HG02759 (cell line): ENCODE data around the gene PDIK1L.

Source experiments
- ATAC-seq: cut with Tn5 transposase; IDR thresholded peaks from one replicate; pipeline ENCODE4 v1.9.1; 2021; ENCODE audit warnings: mild to moderate bottlenecking, moderate library complexity; ENCODE audit not compliant: unreplicated experiment

Gene PDIK1L

DNA sequence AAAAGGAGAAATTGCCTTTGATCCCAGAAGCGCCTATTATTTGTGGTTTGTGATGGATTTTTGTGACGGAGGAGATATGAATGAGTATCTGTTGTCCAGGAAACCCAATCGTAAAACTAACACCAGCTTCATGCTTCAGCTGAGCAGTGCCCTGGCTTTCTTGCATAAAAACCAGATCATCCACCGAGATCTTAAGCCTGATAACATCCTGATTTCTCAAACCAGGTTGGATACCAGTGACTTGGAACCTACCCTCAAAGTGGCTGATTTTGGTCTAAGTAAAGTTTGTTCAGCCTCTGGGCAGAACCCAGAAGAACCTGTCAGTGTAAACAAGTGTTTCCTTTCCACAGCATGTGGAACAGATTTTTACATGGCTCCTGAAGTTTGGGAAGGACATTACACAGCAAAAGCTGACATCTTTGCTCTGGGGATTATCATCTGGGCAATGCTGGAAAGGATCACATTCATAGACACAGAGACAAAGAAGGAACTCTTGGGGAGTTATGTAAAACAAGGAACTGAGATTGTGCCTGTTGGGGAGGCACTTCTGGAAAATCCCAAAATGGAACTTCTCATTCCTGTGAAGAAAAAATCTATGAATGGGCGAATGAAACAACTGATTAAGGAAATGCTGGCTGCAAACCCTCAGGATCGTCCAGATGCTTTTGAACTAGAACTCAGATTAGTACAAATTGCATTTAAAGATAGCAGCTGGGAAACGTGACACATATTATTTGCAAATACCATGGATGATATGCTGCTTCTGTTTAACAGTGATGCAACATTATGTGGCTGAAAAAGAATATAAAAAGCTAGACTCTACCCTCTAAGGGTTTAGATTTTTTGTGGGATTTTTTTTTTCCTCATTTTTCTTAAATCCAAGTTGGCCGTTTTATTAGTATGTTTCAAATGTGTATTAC is 10.5 kb downstream of the PDIK1L start:
- no peak for ATAC-seq

DNA sequence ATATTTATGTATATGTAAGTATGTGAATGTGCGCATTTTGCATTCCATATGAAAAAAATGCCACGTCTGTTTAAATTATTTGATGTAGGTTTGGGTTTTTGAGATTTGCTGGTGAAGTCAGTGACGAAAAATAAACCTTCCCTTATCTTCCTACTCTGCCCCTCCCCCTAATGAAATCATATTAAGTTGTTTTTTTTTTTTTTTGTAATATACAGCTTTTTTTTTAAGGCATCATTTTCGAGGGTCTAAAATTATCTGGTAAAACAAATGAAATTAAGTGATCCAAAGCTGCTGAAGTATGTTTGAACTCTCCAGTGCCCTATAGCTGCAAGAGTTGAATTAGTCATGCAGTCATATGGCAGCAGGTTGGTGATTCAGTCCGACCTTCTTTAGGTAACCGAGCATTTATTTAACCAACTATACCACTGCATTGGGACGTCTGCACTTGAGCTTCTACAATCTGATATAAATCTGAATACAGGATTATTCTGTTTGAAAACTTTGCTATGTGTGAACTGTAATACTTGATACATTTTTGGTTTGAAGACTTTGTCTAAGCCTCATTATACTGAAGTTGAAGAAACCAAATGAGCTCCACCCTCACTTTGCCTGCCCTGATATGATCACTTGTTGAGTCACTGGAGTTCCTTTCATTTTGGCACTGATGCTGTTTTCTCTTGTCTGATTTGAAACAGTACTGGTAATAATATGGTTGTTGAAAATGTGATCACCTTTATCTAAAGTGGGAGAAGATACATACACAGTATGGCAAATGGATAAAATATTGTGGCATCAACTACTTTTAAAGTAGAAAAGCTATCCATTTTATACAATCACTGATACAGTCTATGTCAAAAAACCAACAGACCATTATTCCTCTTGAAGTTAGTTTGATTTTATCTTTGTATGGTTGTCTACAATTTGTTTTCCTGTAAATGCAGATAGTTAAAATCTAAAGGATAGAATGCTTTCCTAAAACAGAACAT is 11.7 kb downstream of the PDIK1L start:
- ATAC-seq = no peak

DNA sequence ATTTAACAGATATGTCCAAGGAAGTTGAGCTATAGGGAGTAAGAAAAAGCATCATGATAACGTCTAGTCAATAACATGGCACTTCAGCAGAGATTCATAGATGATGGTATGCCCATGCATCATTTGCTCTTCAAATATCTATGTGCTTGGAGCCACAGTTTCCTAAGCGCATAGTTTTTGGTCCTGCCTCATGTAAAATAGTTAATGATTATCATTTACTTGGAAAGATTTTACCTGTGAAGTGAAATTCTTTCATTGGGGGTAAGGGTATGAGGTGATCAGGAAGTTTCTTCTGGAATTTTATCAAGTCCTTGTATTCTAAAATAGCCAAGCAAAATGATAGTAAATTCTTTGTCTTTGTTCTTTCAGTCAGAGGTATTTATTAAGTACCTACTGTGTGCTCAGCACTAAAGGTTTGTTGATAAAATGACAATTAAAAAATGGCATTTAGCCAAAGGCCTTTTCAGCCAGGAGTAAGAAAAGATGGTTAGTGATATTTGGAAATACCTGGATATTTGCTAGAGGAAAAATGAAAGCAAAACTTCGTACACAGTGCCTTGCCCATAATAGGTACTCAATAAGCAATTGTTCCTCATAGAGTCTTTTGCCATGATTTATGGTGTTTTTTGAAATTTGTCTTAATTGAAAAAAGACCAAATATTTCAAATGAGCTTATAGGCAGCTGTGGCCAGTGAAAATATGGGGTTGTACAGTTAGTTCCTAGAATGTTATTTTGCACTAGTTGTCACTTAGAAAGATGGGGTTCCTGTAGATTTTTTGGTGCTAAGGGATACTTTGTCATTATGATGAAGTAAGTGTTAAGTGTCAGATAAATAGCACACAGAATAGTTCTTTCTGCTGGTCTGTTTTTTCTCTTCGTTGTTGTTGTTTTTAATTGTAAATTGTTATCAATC is 13.1 kb downstream of the PDIK1L start:
- ATAC-seq = no peak

DNA sequence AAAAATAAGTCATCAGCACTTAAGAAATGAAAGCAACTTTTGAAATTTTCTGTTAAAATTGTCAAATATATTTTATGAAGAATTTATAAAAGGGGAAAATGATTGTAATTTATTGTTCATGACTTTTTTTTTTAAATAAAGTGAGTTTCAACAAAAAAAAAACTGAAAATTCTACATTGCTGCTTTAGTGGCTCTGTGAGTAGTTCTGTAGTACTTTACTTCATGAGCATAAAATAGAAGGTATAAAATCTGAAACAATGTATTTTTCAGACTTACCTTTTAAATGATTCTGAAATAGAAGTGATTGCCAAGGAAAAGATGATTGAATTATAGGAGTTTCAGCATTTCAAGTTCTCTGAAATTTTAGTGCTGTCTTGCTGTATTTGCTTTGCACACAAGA is 13.8 kb downstream of the PDIK1L start:
- no peak for ATAC-seq

DNA sequence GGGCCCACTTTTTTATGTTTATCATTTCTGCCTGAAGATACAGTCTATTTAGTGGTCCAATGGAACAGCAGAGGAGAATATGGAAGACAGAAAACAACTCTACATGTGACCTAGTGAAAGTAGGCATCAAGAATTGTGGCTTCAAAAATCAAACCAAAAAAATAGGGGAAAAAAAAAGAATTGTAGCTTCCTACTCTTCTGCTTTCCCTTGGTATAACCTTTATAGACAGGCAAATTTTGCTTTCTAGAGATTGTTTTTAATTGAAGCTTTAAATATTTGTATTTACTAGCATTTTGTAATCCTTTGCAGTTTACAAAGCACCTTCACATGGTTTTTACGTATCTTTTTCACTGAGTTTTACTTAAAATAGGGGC is 14.3 kb downstream of the PDIK1L start:
- ATAC-seq = no peak

DNA sequence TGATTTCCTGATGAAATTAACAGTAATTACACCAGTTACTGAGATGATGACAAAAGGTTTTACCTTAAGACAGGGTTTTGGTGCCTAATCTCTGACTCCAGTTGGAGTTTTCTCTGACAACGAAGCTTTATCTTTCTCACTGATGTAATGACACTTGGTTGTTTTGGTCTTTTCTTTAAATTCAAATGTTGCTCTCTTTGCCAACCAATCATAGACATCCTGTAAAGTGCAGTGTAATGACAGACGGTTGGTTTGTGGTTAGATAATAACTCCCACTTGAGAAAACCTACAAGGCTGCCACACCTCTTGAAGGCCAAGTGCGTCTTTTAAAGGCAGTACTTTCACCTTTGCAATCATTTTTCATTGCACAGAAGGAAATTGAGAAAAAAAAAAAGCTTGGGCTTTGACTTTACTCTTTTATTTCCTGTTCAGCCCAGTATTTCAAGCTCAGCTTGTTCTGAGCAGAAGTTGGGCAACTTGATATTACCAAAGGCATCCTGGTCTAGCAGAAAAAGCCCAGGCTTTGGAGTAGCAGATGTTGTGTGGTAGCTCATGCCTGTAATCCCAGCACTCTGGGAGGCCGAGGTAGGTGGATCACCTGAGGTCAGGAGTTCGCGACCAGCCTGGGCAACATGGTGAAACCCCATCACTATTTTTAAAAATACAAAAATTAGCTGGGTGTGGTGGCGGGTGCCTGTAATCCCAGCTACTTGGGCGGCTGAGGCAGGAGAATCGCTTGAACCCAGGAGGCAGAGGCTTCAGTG is 14.9 kb downstream of the PDIK1L start:
- peak; percentile 55 for ATAC-seq

DNA sequence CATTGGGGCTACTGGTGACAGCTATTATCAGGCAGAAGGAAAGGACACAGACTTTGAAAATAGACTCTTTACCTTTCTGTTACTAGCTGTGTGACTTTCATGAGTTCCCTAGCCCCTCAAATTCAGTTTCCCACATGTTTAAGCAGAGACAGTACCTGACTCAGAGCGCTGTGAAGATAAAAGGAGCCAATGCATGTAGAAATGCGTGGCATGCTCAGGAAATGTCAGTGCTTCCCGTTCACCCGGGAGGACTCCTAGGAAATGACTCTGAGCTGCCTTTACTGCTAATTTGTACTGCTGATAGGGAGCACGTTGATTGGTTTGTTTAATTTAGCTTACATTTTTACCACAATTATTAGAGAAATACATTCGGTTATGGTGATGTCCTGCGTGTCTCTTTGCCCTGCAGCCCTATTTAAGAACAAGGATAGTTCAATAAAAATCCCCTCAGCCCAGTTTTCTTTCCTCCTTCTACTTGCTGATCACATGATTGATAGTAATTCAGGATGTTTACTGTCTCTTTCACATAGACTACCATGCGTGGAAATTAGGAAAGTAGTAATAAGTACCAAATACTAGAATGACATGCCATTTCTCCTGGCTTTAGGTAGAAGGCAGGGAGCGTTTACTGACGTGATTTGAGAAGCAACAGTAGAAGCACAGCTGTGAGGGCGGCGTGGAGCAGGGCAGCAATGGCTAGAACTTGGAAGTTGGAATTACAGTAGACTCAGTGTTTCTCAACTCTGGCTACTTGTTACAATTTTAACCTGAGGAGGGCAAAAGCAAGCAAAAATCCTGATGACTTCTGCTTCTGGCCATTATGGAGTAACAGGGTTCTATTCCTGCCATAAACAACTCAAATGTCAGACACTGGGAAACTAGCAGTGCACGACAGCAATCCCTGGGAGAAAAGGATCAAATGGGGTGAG is 15.9 kb downstream of the PDIK1L start:
- ATAC-seq = no peak

DNA sequence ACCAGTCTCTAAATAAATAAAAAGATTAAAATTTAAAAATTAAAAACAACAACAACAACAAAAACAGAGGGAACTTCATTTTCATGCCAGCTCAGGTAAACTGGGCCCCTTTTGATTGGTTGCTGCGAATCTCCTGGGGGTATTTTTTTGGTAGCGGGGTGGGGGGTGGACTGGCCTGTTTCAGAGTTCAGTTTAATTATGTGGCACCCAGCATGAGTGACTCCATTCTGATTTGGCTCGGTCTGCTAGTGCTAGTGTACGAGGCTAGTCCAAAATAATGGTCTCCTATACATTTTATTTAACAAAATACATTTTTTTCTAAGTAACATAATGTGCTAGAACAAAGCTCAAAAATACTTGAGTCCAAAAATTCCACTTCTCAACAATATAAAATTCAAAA is 18.2 kb downstream of the PDIK1L start:
- no peak for ATAC-seq

DNA sequence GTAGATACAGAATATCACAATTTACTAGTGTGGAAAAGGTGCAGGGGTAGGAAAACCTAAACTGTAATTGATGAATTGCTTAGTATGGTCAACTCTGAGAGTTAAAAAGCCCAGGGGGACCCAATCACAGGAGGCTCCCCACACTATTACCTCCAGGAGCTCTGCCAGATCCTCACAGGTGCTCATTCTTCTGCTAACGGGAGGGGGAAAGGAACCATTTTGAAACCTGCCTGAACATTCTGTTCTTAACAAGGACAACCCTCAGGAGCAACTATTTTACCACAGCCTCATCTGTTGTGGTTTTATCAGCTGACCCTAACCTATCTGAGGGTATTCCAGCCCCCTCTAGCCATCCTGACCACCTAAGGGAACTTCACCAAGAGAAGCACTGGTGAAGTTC is 19.1 kb downstream of the PDIK1L start:
- no peak for ATAC-seq

DNA sequence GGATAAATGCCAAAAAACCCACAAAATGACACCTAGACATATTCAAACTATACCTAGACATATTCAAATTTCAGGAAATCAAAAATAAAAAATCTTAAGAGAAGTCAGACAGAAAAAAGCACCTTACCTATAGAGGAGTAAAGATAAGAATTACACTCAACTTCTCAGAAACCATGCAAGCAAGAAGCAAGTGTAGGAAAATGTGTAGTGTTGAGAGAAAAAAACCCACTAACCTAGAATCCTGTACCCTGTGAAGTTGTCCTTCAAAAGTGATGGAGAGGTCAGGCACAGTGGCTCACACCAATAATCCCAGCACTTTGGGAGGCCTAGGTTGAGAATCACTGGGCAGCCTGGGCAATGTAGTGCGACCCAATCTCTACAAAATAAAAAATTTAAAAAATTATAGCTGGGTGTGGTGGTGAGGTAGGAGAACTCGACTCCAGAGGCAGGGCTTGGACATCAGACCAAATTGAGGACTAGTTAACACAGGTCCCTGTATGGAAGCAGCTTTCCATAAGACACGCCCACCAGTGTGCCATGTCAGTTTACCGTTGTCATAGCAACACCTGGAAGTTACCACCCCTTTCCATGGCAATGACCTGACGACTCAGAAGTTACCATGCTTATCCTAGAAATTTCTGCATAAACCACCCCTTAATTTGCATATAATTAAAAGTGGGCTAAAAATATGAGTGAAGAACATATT is 20.7 kb downstream of the PDIK1L start:
- no peak for ATAC-seq

DNA sequence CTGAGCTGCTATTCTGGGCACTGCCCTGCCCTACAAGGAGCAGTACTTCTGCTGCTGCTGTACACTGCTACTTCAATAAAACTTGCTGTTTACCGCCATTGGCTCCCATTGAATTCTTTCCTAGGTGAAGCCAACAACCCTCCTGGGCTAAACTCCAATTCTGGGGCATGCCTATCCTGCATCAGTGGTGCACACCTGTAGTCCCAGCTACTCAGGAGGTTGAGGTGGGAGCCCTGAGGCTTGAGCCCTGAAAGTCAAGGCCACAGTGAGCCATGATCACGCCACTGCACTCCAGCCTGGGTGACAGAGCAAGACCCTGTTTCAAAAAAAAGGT is 21.2 kb downstream of the PDIK1L start:
- ATAC-seq = no peak

DNA sequence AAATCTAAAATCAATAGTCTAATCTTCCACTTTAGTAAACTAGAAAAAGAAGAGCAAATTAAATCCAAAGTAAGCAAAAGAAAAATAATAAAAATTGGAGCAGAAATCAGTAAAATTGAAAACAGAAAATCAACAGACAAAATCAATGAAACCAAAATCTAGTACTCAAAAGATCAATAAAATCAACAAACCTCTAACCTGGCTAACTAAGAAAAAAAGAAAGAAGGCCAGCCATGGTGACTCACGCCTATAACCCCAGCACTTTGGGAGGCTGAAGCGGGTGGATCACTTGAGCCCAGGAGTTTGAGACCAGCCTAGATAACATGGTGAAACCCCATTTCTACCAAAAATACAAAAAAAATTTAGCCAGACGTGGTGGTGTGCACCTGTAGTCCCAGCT is 22.8 kb downstream of the PDIK1L start:
- ATAC-seq = no peak

DNA sequence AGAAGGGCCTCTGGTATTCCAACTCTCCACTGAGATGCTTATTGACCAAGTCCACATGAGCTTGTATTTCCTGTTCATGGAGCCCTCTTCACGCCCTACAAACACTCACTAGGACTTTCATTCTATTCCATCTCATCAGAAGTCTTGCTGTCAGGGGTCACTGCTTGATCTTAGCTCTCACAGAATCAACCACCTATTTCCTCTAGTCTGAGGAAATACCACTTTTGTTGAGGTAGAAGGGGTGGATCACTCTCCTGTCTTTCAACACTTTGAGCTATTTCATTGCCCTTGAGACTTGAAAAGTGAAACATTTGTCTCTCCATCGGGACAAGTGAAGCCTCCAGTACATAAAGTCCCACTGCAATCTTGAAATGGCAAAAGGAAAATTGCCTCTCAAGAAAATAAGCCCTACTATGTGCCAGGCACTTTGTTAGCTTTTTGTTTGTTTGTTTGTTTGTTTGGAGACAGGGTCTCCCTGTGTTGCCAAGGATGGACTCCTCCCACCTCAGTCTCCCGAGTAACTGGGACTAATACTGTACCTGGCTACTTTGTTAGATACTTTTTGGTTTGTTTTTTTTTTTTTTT is 27.4 kb downstream of the PDIK1L start:
- no peak for ATAC-seq

DNA sequence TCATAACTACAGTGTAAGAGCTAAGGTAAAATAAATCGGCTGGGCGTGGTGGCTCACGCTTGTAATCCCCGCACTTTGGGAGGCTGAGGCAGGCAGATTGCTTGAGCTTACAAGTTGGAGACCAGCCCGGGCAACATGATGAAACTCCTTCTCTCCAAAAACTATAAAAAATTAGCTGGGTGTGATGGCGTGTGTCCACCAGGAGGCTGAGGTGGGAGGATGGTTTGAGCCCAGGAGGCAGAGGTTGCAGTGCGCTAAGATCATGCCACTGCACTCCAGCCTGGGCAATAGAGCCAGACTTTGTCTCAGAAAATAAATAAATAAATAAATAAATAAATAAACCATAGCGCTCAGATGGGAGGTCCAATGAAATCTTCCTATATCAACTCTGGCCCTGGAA is 30.5 kb downstream of the PDIK1L start:
- ATAC-seq = no peak

DNA sequence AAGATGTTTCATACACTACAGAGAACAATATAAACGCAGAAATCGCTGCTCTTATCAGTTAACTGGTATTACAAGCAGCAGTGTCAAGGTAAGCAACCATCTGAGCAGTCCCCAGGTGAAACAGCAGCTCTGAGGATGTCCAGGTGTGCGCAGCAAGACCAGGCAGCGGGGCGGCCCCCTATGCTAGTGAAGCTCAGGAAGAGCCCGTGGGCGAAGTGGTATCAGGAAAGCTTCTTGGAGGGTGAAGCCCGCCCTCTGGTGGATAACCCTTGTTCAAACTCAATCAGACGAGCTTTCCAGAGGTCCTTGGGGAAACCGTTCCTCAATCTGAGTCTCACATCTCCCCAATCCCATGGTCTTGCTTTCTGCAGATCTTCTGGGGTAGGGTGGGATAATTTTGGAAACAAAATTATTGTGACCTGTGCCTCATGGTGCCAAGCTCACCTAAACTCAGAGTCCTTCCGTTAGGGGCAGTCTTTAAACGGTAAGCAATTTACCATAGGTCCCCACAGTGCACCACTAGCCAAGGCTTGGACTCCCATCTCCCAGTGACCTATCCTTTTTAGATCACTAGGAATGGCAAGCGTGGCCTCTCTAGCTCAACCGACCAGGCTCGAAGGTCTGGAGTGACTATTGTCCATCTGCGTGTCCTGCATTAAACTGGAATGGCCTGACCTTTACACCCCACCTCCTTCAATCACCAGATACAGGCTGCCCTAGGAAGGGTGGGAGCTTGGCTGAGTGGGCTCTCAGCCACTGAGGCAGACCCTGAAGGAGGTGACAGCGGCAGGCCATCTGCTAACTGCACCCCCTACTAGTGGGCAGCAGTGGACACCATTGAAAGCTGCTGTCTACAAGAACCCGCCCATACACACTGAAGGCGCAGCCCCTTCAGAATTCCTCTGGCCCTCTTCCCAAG is 33.7 kb downstream of the PDIK1L start:
- no peak for ATAC-seq

DNA sequence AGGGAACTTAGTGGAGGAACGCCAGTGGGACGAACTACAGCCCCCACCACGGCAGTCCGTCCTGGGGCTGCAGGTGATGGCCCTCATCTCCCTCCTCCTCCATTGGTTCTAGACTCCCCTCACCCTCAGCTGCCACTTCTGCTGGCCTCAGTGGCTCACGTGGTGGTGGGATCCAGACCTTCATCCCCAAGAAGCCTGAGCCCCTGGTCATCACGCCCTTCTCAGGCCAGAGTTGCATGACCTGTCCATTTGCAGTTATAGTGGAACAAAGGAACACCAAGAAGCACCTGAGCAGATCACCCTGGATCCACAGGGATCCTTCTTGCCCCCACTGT is 34.3 kb downstream of the PDIK1L start:
- ATAC-seq = no peak

DNA sequence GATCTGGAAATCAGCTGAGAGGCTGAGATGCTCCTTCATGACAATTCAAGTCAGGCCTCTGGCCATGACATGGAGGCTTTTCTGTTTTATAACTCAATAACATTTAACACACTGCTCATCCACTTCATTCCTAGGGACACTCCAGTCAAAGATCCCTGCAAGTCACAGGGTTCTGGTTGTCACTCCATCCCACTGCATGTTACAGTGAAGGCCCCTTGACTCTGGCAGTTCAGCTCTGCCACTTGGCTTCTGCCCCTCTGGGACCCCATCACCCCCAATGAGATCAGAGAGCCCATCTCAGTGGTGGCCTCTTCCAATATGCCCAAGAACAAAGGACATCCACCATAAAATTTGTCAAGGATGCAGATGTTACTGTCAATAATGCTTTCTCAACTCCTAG is 37.3 kb downstream of the PDIK1L start:
- no peak for ATAC-seq
